ENCODE data around the gene TUBA4A. TPM values are rescaled to one million over a fixed set of nuclear protein-coding genes. Genes with fewer than 3 reads are reported as not detected.

TUBA4A gene
- total and polyA plus RNA-seq, 10 of the 15 experiments (the other 5 are each of a cell fraction or from before 2014, with no cell fraction given), result 58.2 to 325 (median 134) TPM

DNA sequence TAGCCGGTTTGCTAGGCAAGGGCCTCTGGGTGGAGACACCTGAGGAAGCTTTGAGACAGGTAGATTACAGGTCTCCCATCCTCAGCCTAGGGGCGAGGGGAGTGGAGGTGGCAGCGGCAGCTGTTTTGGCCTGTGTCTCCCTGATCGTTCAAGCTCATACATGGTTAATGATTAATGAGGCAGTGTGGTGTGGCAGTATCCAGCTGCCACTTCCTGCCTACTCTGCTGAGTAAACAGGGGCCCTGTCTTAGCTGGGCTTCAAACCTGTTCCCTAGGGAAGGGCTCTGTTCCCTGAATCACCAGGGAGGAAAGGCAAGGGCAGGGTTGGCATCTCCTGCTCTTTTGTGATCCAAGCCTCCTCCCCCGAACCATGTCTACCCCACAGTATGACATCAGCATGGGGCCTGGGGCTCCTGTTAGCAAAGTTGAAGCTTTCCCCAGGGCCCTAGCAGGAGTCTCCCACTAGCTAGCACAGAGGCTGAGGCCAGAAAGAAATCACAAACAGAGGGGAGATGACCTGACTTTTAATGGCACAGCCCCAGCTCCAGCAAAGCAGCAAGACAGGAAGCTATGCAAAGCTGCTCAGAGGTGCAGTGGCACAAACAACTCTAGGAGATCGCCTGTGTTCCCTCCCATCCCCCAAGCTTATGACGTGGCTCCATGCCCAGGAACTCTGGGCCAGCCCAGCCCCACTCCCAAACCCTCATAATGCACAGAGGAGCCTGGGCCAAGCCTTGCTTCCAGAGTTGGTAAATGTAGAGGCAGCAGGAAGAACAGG is 4.3 kb downstream of the TUBA4A start (continued):
- TF ChIP-seq, protein P1, sequence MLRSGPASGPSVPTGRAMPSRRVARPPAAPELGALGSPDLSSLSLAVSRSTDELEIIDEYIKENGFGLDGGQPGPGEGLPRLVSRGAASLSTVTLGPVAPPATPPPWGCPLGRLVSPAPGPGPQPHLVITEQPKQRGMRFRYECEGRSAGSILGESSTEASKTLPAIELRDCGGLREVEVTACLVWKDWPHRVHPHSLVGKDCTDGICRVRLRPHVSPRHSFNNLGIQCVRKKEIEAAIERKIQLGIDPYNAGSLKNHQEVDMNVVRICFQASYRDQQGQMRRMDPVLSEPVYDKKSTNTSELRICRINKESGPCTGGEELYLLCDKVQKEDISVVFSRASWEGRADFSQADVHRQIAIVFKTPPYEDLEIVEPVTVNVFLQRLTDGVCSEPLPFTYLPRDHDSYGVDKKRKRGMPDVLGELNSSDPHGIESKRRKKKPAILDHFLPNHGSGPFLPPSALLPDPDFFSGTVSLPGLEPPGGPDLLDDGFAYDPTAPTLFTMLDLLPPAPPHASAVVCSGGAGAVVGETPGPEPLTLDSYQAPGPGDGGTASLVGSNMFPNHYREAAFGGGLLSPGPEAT (IDR thresholded peaks at IDR 0.05; ENCODE audit: low read depth), result peak; percentile 89
- TF ChIP-seq TCF12 (IDR thresholded peaks at IDR 0.05; ENCODE audit: low read depth, low read length) (peak; percentile 79; the same call in 1 of the 2 replicates), SPI1 (IDR thresholded peaks at IDR 0.05; ENCODE audit: borderline replicate concordance, insufficient read depth, low read depth, low read length) (0 out of 2 replicates have a peak, but pooled peaks have one; percentile 36), GATAD2B (conservative IDR thresholded peaks at IDR 0.05; ENCODE audit: low read depth) (peak; percentile 81), DPF2 (IDR thresholded peaks at IDR 0.05) (peak; percentile 96), PAX5 (IDR thresholded peaks at IDR 0.05; ENCODE audit: borderline replicate concordance, low read depth, low read length) (0 out of 2 replicates have a peak, but pooled peaks have one; percentile 29), EED (IDR thresholded peaks at IDR 0.05; ENCODE audit: low read depth) (no peak; the same call in 1 of the 2 replicates), TBL1XR1 (IDR thresholded peaks at IDR 0.05; ENCODE audit: low read depth, low read length) (no peak), SIN3A (IDR thresholded peaks at IDR 0.05; ENCODE audit: low read depth, low read length) (0 out of 2 replicates have a peak, but pooled peaks have one; percentile 28), RCOR1 (conservative IDR thresholded peaks at IDR 0.05; ENCODE audit: low read depth, low read length) (no peak), ATF7 (IDR thresholded peaks at IDR 0.05; ENCODE audit: low read depth) (peak; percentile 77), HCFC1 (IDR thresholded peaks at IDR 0.05; ENCODE audit: low read length) (peak; percentile 22; the same call in 1 of the 2 replicates), CHD2 (IDR thresholded peaks at IDR 0.05; ENCODE audit: borderline replicate concordance, low read depth, low read length) (peak; percentile 68; the same call in 1 of the 2 replicates), BACH1 (IDR thresholded peaks at IDR 0.05; ENCODE audit: borderline replicate concordance) (peak; percentile 10; the same call in 1 of the 2 replicates), RAD21 (IDR thresholded peaks at IDR 0.05; ENCODE audit: insufficient read depth, low read depth, low read length) (no peak), CREM (IDR thresholded peaks at IDR 0.05; ENCODE audit: low read depth) (peak; percentile 52; the same call in 1 of the 2 replicates), POU2F2 (IDR thresholded peaks at IDR 0.05; ENCODE audit: borderline replicate concordance, low read depth, low read length) (peak; percentile 48; the same call in 2 of the 3 replicates), ZNF24 (IDR thresholded peaks at IDR 0.05) (peak; percentile 48; the same call in 1 of the 2 replicates)
- TF ChIP-seq, protein P2, sequence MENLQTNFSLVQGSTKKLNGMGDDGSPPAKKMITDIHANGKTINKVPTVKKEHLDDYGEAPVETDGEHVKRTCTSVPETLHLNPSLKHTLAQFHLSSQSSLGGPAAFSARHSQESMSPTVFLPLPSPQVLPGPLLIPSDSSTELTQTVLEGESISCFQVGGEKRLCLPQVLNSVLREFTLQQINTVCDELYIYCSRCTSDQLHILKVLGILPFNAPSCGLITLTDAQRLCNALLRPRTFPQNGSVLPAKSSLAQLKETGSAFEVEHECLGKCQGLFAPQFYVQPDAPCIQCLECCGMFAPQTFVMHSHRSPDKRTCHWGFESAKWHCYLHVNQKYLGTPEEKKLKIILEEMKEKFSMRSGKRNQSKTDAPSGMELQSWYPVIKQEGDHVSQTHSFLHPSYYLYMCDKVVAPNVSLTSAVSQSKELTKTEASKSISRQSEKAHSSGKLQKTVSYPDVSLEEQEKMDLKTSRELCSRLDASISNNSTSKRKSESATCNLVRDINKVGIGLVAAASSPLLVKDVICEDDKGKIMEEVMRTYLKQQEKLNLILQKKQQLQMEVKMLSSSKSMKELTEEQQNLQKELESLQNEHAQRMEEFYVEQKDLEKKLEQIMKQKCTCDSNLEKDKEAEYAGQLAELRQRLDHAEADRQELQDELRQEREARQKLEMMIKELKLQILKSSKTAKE (IDR thresholded peaks at IDR 0.05; ENCODE audit: low read depth, poor library complexity, severe bottlenecking), result peak; percentile 52

Measured in GM12878 (cell line).